ENCODE results near the gene GRHPR. TPM values are rescaled to one million over a fixed set of nuclear protein-coding genes. Genes with fewer than 3 reads are reported as not detected.
A peak's percentile ranks its signal among the peaks of the same experiment; 100 is the strongest.

The GRHPR gene
- total RNA-seq, 2 experiments from 2014 or later = 106 to 135 TPM

DNA sequence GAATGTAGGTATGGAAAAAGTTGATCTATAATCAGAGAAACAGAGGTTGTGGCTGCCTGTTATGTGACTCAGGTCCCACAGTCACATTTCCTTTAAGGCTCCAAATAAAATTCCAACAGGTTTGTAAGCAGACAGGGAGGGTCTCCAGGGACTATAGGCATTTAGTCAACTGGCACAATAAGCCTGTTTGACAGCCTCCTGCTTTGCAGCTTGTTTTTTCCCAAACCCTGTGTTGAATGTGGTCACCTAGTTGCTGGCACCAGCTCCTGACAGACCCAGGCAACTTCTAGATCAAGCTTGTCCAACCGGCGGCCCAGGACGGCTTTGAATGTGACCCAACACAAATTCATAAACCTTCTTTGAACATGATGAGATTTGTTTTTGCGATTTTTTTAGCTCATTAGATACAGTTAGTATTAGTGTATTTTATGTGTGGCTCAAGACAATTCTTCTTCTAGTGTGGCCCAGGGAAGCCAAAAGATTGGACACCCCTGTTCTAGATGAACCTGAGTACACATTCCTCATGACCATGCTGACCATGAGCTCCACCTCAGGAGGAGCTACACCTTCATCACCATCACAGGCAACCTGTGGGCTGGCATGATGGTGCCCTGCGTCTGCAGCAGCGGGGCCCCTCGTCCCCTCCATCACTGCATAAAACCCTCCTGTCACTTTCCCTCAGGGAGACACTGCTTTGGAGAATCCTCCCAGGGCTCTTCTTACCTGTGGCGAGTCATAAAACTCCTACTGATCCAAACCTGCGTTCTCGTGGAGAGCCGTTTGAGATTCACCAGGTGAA, 15.7 kb upstream of the GRHPR start:
- Histone ChIP-seq H3K4me3 (ENCODE audit: low read depth, low read length, poor library complexity, severe bottlenecking) (peak overlapping the region; percentile 74), H3K27ac (ENCODE audit: low read depth, low read length, poor library complexity, severe bottlenecking) (peak overlapping the region; percentile 97)
- intact Hi-C loops (cut with micrococcal nuclease; ENCODE audit: unreplicated experiment) = loop anchor here (5.0 kb wide), 3 partner anchors 285 to 410 kb away; partner anchors contain the start of gene ZCCHC7

DNA sequence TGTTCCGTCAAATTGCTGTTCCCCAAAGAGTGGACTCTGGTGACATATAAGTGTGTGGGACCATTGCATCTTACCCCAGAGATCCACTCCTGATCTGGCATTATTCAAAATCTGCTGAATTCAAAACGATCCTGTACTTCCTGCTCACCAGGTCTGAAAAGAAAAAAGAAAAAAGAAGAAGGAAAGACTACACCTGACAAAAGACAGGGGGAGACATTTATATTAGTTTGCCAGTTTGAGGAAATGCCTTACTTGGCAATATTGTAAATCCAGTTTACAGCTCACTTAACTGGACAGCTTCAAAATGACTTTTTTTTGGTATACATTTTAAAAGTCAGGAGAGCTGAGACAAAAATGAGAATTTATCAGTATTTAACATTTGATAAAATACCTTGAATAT, 15.0 kb upstream of the GRHPR start:
- BruUV-seq (replicated peaks) = no TSS peak
- DNase-seq (ENCODE audit: low spot score) = peak; percentile 81
- Histone ChIP-seq H3K9me2 (ENCODE audit: insufficient read depth, low read length) (no peaks in the 10 kb centered on the region), H3K9me3 (ENCODE audit: low read length) (no peaks in the 10 kb centered on the region), H3K27ac (ENCODE audit: low read depth, low read length, poor library complexity, severe bottlenecking) (peak overlapping the region; percentile 97), H3K4me3 (ENCODE audit: low read depth, low read length, poor library complexity, severe bottlenecking) (peak overlapping the region; percentile 74), H2AFZ (ENCODE audit: low read length) (no peak overlapping the region; the same call in 1 of the 2 replicates), H3K79me2 (ENCODE audit: insufficient read depth, low read depth, low read length) (peaks cover 31% of the 10 kb centered on the region; the same call in 1 of the 2 replicates), H3K36me3 (ENCODE audit: insufficient read depth, low read length) (no peaks in the 10 kb centered on the region), H3K4me1 (ENCODE audit: insufficient read depth, low read length, poor library complexity, severe bottlenecking) (peaks cover 98% of the 10 kb centered on the region), H3K4me2 (ENCODE audit: low read length) (peak overlapping the region; percentile 94), H4K20me1 (ENCODE audit: insufficient read depth, low read length) (no peaks in the 10 kb centered on the region)
- intact Hi-C loops (cut with micrococcal nuclease; ENCODE audit: unreplicated experiment) = loop anchor here (5.0 kb wide), 3 partner anchors 285 to 410 kb away; partner anchors contain the start of gene ZCCHC7
- POLR2A ChIA-PET = interaction anchor here (0.6 to 14.0 kb wide), 28 partner anchors 8 to 1255 kb away, joined by 3 to 298 read pairs (median 4); partner anchors contain the start of genes GRHPR and POLR1E
- CTCF ChIA-PET (ENCODE audit: unreplicated experiment) = interaction anchor here (0.6 to 2.0 kb wide), 8 partner anchors 16 to 110 kb away, joined by 3 to 11 read pairs (median 4); no protein-coding TSS in a partner anchor
- TF ChIP-seq CTCF (conservative IDR thresholded peaks at IDR 0.05; ENCODE audit: low read length) = peak; percentile 86
- TF ChIP-seq EZH2phosphoT487 (IDR thresholded peaks at IDR 0.05; ENCODE audit: borderline replicate concordance, low read depth, low read length) = no peak

More for the DNA sequence above, 15.7 kb upstream of the GRHPR start:
- Histone ChIP-seq H3K79me2 (ENCODE audit: insufficient read depth, low read depth, low read length) (peaks cover 32% of the 10 kb centered on the region; the same call in 1 of the 2 replicates), H4K20me1 (ENCODE audit: insufficient read depth, low read length) (no peaks in the 10 kb centered on the region), H3K9me2 (ENCODE audit: insufficient read depth, low read length) (no peaks in the 10 kb centered on the region), H3K4me2 (ENCODE audit: low read length) (peak overlapping the region; percentile 94), H3K4me1 (ENCODE audit: insufficient read depth, low read length, poor library complexity, severe bottlenecking) (peaks cover 98% of the 10 kb centered on the region), H3K36me3 (ENCODE audit: insufficient read depth, low read length) (no peaks in the 10 kb centered on the region), H3K9me3 (ENCODE audit: low read length) (no peaks in the 10 kb centered on the region), H2AFZ (ENCODE audit: low read length) (no peak overlapping the region; the same call in 1 of the 2 replicates)
- ChIA-PET POLR2A (interaction anchor here (0.5 to 14.0 kb wide), 29 partner anchors 8 to 402 kb away, joined by 3 to 298 read pairs (median 4); partner anchors contain the start of gene POLR1E), CTCF (ENCODE audit: unreplicated experiment) (interaction anchor here (0.6 to 2.0 kb wide), 9 partner anchors 15 to 109 kb away, joined by 3 to 11 read pairs (median 3); no protein-coding TSS in a partner anchor)
- TF ChIP-seq EZH2phosphoT487 (IDR thresholded peaks at IDR 0.05; ENCODE audit: borderline replicate concordance, low read depth, low read length) = no peak
- TF ChIP-seq CTCF (conservative IDR thresholded peaks at IDR 0.05; ENCODE audit: low read length) = no peak
- no peak for DNase-seq (ENCODE audit: low spot score)
- BruUV-seq (replicated peaks) = TSS peak; percentile 74
